Measurements from ENCODE around the gene FRMD4A. TPM values are rescaled to one million over a fixed set of nuclear protein-coding genes. Genes with fewer than 3 reads are reported as not detected.

Gene FRMD4A
- total RNA-seq, 1 experiment from 2014 or later, result 17.1 TPM

DNA sequence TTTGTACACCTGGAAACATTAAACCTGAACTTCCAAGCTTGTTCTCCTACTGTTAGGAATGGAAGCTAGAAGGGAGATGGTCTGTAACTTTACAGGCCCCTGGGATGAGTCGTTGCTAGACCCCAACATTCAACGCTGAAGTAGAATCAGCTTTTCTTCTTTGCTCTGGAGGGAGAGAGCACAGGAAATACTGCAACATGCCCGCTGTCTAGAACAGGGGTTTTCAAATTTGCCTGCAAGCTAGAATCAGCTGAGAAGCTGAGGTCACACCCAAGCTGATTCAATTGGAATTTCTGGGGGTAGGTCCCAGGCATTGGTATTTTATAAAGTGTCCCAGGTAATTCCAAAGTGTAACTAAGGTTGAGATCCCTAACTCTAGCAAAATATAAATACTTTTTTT lies 524.3 kb downstream of the FRMD4A start:
- no peaks in the 10 kb centered on the region for H3K9me3 ChIP-seq (replicated peaks)
- no peak overlapping the region for H3K4me3 ChIP-seq
- no peak for DNase-seq
- H3K27ac ChIP-seq, result no peak overlapping the region
- H3K36me3 ChIP-seq, result no peaks in the 10 kb centered on the region
- H3K4me1 ChIP-seq, result no peaks in the 10 kb centered on the region; the same call in 1 of the 2 replicates
- no peaks in the 10 kb centered on the region for H3K27me3 ChIP-seq

DNA sequence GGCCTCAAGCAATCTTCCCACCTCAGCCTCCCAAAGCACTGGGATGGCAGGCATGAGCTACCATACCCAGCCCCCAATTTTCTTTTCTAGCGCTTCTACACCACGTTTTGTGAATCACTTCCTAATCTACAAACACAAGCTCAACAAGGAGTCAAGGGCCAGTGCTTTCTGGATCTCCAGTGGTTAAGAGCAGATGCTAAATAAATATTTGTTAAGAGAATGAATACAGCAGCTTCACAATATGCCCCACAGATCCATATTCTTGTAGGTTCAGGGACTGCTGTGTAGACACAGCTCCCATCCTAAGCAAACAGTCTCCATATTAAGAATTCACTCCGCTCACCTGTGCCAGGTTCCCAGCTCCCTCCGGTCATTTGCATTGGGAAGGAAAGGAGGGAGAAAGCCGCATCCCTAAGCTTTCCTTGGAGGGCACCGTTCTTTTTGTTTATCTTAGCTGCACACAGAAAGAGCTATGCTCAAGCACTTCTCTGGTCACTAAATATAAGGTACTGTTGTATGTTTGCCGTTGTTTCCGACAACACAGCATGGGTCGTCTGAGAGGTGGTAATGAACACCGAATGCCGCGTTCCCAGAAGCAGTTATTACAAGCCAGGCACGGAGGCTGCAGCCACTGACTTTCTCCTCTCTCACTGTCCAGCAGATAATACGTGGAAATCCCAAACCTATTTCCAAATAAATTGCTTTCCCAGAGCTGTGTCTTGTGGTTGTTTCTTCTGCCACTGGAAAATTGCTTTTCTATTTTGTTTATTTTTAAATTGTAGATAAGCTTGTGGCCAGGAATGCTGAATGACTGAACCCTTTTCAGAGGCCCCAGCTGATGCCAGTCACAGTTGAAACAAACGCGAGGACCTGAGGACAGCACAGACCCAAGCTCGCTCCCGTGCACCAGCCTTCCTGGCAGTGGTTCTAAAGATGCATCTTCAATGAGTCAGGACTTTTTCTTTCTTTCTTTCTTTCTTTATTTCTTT lies 526.9 kb downstream of the FRMD4A start:
- H3K27me3 ChIP-seq, result no peaks in the 10 kb centered on the region
- no peak overlapping the region for H3K4me3 ChIP-seq
- no peak for DNase-seq
- no peaks in the 10 kb centered on the region for H3K9me3 ChIP-seq (replicated peaks)
- no peaks in the 10 kb centered on the region for H3K4me1 ChIP-seq
- no peak overlapping the region for H3K27ac ChIP-seq
- no peaks in the 10 kb centered on the region for H3K36me3 ChIP-seq

DNA sequence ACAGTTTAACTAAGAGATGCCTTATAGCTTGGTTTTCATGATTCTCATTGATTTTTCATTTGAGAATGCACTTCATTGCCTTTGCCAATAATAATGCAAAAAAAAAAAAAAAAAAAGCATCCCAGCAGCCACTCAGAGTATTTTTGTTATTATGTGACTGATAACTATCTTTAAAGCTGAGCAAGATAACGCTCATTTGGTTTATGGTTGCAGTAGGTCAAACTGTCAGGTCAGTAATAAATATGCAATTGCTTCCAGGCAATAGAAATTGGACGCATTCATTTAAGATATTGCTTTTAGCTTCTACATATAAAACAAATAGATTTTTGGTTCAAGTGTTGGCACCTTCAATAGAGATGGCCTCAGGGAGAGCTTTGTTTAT lies 528.8 kb downstream of the FRMD4A start:
- H3K9me3 ChIP-seq (replicated peaks), result no peaks in the 10 kb centered on the region
- no peaks in the 10 kb centered on the region for H3K27me3 ChIP-seq
- DNase-seq, result no peak
- no peaks in the 10 kb centered on the region for H3K36me3 ChIP-seq
- H3K4me1 ChIP-seq, result no peaks in the 10 kb centered on the region
- no peak overlapping the region for H3K4me3 ChIP-seq
- no peak overlapping the region for H3K27ac ChIP-seq

DNA sequence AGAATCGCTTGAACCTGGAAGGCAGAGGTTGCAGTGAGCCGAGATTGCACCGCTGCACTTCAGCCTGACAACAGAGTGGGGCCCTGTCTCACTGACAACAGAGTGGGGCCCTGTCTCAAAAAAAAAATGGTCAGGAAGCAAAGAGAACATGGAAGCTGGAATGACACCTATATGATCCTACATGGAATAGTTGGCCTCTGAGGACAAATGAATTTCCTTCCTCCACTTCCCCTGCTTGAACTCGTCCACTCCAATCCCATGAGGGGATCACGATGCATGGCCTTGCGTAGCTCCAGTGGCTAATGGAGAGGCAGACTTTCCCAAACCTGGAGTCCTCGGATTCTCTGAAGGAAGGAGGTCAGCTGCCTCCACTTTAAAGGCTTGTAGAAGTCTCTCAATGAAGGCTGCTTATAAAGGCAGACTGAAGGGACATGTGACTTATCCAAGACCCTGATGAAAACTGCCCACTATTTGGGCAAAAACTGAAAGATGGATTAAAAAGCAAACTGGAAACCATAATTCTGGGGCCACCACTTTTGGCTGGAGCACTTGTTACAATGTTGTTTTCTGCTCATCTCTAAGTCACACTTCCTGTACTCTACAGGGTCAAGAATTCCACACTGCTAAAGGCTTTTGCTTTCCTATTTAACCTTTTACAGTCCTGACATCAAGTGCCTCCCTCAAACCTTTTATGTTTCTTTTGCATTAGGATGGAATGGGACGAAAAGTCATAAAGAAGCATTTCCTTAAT lies 529.4 kb downstream of the FRMD4A start:
- H3K4me3 ChIP-seq, result no peak overlapping the region
- H3K4me1 ChIP-seq, result peaks cover under 1% of the 10 kb centered on the region
- no peaks in the 10 kb centered on the region for H3K27me3 ChIP-seq
- no peak for DNase-seq
- no peak overlapping the region for H3K27ac ChIP-seq
- H3K9me3 ChIP-seq (replicated peaks), result no peaks in the 10 kb centered on the region
- no peaks in the 10 kb centered on the region for H3K36me3 ChIP-seq

DNA sequence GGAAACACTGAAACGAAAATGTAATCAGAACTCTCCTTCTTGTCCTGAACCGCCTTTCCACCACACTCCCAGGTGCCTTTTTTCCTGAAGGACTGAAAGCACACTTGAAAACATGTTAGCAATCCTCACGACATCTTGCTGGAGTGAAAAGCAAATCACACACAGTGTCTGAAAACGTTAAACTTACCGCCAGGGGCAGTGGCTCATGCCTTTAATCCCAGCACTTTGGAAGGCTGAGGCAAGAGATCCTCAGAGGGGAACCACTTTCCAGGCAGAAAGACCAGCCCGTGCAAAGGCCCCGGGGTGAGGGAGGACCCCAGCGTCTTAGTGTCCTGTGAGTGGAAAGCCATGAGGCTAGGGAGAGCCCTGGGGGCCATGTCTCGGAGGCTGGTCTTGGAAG lies 533.6 kb downstream of the FRMD4A start:
- DNase-seq, result no peak
- Histone ChIP-seq H3K36me3 (no peaks in the 10 kb centered on the region), H3K27me3 (no peaks in the 10 kb centered on the region), H3K4me1 (peaks cover 12% of the 10 kb centered on the region), H3K27ac (no peak overlapping the region), H3K9me3 (replicated peaks) (no peaks in the 10 kb centered on the region), H3K4me3 (no peak overlapping the region)

DNA sequence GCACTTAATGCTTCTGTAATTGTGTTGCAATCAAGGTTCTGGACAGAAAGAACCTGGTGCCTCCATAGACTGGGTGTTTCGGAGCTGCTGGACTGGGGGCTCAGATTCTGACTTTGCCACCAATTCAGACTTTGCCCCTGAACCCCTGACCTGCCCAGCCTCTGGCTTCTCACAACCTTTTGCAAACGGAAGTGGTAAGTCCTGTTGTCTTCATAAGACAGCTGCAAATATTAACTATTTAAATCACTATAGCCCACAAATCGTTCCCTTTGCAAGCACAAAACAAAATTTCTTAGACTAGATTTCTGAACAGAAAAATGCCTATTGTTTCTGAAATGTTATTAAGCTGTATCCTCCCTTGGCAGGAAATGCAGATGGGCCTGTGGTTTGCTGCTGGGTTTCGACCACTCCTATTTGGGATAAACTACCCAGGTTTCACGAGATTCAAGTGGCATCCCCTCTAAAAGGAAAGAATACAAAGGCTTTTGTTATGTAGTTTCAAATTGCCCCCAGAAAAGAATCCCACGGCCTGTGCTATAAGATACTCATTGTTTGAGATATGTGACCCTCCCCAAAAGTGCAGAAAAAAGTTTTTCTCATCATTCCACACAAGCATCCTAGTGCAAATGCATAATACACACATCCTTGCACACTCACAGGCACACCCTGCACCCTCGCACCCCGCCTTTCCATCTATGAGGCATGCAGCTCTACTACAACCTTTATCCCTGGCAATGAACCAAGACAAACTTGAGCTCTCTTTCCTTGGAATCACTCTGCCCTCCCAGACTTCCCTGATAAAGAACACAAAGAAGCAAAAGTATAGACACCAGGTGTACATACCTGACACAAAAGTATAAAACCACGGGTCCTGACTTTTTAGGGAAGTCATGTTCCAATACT lies 534.8 kb downstream of the FRMD4A start:
- no peaks in the 10 kb centered on the region for H3K9me3 ChIP-seq (replicated peaks)
- peaks cover 18% of the 10 kb centered on the region for H3K4me1 ChIP-seq
- H3K27me3 ChIP-seq, result no peaks in the 10 kb centered on the region
- peak in 1 of 2 experiments; percentile 44 for DNase-seq
- peak overlapping the region; percentile 14; the same call in 1 of the 2 replicates for H3K27ac ChIP-seq
- H3K4me3 ChIP-seq, result no peak overlapping the region
- H3K36me3 ChIP-seq, result no peaks in the 10 kb centered on the region

DNA sequence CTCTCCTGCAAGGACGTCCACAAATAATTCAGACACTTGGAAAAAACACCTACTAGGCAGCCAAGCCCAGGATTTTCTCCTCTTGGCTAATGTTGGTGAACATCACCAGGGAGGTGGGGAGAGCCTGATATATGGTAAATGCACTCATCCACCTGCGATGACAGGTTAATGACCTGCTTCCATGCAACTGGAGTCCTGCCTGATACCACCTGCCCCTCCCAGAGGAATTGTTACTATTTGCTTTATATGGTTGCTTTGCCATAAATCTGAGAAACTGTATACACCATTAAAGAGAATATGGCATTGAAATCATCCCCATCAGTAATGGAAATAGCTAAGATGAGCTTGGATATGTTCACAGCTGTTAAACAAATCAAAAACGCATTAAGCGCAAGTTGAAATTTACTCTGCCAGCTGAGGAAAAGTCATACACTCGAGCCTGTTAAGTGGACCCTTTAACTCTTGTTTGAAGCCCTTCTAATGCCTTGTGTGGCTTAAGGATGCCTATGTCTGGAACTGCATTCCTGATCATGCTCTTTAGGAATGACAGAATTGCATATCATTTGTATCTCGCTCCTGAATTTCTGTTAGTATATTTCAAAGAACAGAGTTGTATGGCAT lies 535.6 kb downstream of the FRMD4A start:
- H3K27ac ChIP-seq, result no peak overlapping the region
- H3K27me3 ChIP-seq, result no peaks in the 10 kb centered on the region
- H3K4me1 ChIP-seq, result peaks cover 24% of the 10 kb centered on the region
- no peaks in the 10 kb centered on the region for H3K36me3 ChIP-seq
- no peak for DNase-seq
- no peak overlapping the region for H3K4me3 ChIP-seq
- no peaks in the 10 kb centered on the region for H3K9me3 ChIP-seq (replicated peaks)

DNA sequence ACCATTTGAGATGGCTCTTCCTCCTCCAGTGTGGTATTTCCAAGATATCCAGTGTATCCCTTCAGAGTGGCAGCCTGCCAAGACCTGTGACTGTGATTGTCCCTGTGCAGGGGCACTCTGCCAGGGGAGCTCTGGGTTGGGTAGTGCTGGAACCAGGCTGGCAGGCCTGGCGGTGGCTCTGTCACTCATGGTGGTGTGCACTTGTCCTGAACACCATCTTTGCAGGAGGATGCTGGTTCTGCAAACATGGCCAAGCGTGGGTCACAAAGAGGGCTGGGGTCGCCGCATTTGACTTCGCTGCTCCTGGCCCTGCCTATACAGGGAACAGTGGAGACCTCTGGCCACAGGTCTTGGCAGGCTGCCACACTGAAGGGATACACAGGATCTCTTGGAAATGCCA lies 538.7 kb downstream of the FRMD4A start:
- Histone ChIP-seq H3K4me1 (peaks cover 47% of the 10 kb centered on the region), H3K36me3 (no peaks in the 10 kb centered on the region), H3K27me3 (no peaks in the 10 kb centered on the region), H3K9me3 (replicated peaks) (no peaks in the 10 kb centered on the region), H3K4me3 (no peak overlapping the region), H3K27ac (no peak overlapping the region)
- peak; percentile 25 to 38 for DNase-seq

DNA sequence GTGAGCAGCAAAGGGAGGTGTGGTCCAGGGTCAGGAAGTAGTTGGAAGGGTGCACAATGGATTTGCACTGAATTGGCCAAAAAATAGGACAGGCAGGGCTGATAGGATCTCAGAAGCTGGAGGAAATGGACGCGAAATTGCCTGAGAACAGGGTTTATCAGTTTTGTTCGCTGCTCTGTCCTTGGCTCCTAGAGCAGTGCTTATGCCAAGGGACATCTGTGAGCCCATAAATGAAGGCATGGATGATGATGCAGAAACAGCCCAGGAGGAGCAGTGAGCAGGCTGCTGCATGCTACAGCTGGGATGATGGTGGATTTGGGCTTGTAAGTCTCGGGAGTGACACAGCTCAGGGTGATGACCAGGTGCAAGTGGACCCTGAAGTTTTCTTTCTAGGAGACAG lies 539.2 kb downstream of the FRMD4A start:
- Histone ChIP-seq H3K9me3 (replicated peaks) (no peaks in the 10 kb centered on the region), H3K27me3 (no peaks in the 10 kb centered on the region), H3K4me3 (no peak overlapping the region), H3K27ac (no peak overlapping the region), H3K4me1 (peaks cover 47% of the 10 kb centered on the region), H3K36me3 (no peaks in the 10 kb centered on the region)
- DNase-seq, result no peak

DNA sequence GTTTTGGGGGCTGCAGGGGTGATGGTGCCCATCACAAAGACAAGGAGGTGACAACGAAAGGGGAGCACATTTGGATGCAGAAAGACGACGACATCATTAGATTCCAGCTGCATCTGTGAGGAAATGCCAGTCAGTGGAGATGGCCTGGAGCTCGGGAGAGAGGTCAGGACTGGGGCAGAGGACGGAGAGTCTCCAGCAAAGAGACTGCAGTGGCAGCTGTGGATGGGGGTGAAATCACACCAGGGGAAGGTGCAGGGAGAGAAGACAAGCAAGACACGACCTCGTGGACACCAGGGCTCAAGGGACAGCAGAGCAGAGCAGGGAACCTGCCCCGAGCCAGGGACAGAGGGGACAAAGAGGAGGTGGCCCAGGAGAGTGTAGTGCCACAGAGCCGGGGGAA lies 540.5 kb downstream of the FRMD4A start:
- Histone ChIP-seq H3K27me3 (no peaks in the 10 kb centered on the region), H3K9me3 (replicated peaks) (no peaks in the 10 kb centered on the region), H3K27ac (peak overlapping the region; percentile 75), H3K4me1 (peaks cover 35% of the 10 kb centered on the region), H3K36me3 (no peaks in the 10 kb centered on the region), H3K4me3 (no peak overlapping the region)
- DNase-seq, result peak; percentile 68 to 71

DNA sequence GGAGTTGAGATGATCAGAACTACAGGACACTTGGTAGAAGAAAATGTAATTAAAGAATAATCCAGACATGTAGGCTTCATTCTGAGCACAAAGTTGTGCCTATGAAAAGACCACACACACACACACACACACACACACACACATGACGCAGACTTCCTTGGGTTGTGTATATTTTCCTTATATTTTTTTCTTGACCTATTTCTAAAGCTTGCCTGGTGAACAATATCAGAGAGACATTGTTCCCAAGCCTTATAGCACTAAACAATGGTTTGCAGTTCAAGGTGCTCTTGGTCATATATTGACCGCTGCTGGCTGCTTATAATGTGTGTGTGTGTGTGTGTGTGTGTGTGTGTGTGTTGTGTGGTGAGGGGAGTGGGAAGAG lies 541.3 kb downstream of the FRMD4A start:
- no peaks in the 10 kb centered on the region for H3K9me3 ChIP-seq (replicated peaks)
- no peak for DNase-seq
- peaks cover 35% of the 10 kb centered on the region for H3K4me1 ChIP-seq
- H3K27ac ChIP-seq, result peak overlapping the region; percentile 75
- H3K27me3 ChIP-seq, result no peaks in the 10 kb centered on the region
- no peaks in the 10 kb centered on the region for H3K36me3 ChIP-seq
- no peak overlapping the region for H3K4me3 ChIP-seq

DNA sequence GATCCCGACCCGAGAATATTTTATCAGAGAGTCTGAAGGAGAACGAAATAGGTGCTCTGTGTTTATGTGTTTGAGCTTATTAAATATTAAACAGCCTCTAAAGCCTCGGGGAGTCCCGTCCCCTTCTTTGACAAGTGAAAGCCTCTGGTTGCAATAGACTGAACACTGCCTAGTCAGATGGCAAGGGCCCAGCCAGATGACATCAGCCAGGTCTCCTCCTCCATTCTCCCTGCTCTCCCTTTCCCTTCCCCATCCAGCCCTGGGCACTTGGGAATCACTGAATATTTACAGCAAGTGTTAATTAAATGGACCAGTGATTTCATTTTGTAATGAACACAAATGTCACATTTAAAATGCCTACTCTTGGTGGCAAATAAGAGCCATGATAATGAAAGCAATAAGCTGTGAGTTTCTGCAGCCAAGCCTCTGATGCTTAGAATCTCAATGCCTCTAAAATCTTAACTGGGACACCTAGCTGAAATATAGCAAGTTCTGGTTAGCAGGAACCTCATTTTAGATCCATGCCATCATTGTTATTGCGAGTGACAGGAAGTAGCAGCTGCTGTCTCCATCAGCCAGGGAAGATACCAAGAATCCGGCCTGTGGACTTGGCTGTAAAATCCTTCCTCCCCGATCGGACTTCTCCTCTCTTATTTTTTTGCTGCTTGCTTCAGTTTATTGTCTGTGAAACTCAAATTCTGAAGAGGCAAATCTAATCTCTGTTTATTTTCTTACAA lies 541.8 kb downstream of the FRMD4A start:
- Histone ChIP-seq H3K4me3 (no peak overlapping the region), H3K9me3 (replicated peaks) (no peaks in the 10 kb centered on the region), H3K36me3 (no peaks in the 10 kb centered on the region), H3K27ac (peak overlapping the region; percentile 75), H3K4me1 (peaks cover 35% of the 10 kb centered on the region), H3K27me3 (no peaks in the 10 kb centered on the region)
- DNase-seq, result peak; percentile 62 to 83

DNA sequence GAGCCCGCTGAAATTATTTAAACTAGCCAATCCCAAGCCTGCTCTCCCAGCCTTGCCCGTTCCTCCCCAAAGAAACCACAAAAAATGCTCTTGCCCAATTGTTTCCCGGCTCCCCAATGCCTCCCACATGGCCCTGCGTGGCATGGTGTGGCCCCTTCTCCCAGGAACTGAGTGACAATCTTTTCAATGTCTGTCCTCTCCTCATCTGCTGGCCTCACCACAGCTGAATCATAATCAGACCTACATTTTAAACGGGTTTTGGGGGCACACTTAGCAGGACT lies 542.5 kb downstream of the FRMD4A start:
- H3K27ac ChIP-seq, result peak overlapping the region; percentile 75
- H3K9me3 ChIP-seq (replicated peaks), result no peaks in the 10 kb centered on the region
- H3K4me1 ChIP-seq, result peaks cover 35% of the 10 kb centered on the region
- no peaks in the 10 kb centered on the region for H3K27me3 ChIP-seq
- no peaks in the 10 kb centered on the region for H3K36me3 ChIP-seq
- no peak for DNase-seq
- H3K4me3 ChIP-seq, result no peak overlapping the region

DNA sequence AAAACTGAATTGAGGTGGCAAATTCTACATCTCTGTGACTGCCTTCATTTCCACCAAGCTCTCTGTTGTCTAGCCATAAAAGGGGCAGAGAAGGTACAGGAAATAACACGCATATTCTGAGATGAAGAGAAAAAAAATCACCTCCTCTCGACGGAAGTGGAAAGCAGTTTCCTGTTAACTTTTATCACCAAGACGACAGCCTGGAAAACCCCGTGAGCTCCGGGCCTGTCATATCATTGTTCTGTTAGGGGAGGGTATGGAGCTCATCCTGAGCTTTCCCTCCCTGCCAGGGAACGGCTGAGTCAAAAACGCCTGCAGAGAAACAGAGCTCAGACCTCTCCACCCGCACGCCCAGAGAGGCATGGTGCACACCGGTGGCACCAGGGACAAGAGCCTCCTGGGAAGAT lies 543.7 kb downstream of the FRMD4A start:
- H3K4me3 ChIP-seq, result no peak overlapping the region
- no peaks in the 10 kb centered on the region for H3K9me3 ChIP-seq (replicated peaks)
- no peak overlapping the region for H3K27ac ChIP-seq
- no peak for DNase-seq
- no peaks in the 10 kb centered on the region for H3K36me3 ChIP-seq
- H3K27me3 ChIP-seq, result no peaks in the 10 kb centered on the region
- H3K4me1 ChIP-seq, result peaks cover 37% of the 10 kb centered on the region
